GM12801 (cell line): ENCODE results near the gene CDC42EP4.

Source experiments
- CTCF ChIP-seq: IDR thresholded peaks from one replicate; pipeline ENCODE4 v1.5.1; 2011; ENCODE audit warnings: control low read depth; ENCODE audit not compliant: insufficient read length; ENCODE audit errors: extremely low read depth

CDC42EP4 gene

GRCh38 chr17:73272906-73273218 is 38.9 kb downstream of the CDC42EP4 start:
- TF ChIP-seq CTCF = no peak

- TF ChIP-seq CTCF = no peak
These were observed 40.7 kb downstream of the CDC42EP4 start for GRCh38 chr17:73271072-73271471.

DNA sequence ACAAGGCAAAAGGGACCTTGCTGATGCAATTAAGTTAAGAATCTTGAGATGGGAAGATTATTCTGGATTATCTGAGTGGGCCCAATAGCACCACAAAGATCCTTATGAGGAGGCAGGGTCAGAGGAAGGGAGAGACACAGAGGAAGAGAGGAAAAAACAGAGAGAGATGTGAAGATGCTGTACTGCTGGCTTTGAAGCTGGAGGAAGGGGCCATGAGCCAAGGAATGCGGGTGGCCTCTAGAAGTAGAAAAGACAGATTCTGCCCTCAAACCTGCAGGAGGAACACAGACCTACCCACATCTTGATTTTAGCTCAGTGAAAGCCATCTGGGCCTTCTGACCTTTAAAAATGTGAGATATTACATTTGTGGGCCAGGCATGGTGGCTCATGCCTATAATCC is 42.0 kb downstream of the CDC42EP4 start:
- no peak for TF ChIP-seq CTCF

GRCh38 chr17:73269329-73269615 is 42.5 kb downstream of the CDC42EP4 start:
- TF ChIP-seq CTCF = no peak

DNA sequence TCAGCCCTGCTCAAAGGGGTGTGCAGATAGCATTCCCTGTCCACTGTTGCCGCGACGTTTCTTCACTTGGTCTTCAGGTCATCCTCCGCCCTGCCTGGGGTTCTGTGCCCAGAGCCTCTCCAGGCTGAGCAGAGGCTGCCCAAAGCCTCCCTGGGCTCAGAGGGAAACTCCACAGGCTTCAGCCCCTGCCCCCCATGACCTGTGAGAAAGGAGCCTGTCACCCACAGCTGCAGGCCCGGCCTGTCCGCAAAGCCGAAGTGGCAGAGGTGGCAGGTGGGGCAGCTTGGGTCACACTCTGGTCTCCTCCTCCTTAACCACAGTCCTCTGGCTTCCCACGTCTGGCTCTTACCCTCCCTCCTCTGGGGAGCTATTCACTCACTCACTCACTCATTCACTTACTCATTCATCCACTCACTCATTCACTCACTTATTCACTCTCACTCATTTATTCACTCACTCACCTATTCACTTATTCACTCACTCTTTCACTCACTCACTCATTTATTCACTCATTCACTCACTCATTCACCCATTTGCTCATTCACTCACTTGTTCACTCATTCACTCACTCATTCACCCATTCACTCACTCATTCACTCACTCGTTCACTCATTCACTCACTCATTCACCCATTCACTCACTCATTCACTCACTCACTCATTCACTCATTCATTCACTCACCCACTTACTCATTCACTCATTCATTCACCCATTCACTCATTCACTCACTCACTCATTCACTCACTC is 43.0 kb downstream of the CDC42EP4 start:
- TF ChIP-seq CTCF = no peak

GRCh38 chr17:73267648-73268537 is 43.9 kb downstream of the CDC42EP4 start:
- no peak for TF ChIP-seq CTCF

DNA sequence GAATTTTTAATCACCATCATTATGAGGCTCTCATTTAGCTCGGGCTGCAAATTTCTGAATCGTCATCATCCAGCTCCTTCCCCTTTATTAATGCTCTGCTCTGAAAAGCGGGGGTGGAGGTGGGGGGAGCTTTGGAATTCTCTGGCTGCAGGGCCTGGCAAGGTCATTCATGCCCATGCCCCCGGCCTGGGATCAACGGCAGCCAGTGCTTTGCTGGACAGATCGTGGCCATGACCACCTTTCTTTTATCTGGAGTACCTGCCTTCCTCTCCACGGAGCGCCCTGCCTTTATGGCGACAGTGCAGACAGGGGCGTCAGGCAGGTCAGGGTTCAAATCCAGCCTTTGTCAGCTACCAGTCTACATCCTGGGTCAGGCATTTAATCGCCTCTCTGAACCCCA is 45.0 kb downstream of the CDC42EP4 start:
- TF ChIP-seq CTCF = no peak
